Measurements from ENCODE around the gene CEBPE.
A peak's percentile ranks its signal among the peaks of the same experiment; 100 is the strongest.

CEBPE gene

GRCh38 chr14:23076785-23077408 lies 42.2 kb downstream of the CEBPE start:
- DNase-seq (ENCODE audit: low spot score), result no peak

- no peak for DNase-seq (ENCODE audit: low spot score)
Measured at GRCh38 chr14:23074906-23075305, 44.1 kb downstream of the CEBPE start.

DNA sequence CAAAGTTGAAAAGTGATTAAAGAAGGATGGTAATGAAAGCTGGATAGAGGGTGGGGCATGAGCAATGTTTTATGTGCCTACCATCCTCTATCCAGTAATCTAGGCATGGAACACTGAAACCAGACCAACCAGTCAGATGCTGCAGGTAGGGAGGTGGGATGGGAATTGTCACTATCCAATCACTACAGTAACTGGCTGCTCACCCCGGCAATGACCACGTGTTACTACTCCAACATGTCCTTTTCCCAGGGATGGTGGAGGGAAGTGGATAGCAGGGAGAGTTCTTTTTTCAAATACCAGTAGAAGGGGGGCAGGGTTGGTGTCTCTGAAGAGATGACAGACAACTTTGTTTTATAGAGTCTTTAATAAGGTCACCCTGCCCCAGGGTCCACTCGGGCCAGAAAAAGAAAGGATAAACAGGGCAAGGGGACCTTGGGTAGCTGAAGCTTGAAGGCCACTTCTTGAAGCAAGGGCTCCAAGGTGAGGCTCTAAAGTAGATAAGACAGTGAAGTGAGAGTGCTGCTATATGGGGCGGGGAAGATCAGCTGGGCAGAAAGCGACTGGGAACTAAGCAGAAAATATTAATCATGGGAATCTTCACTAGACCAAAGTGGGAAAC lies 47.0 kb downstream of the CEBPE start:
- DNase-seq (ENCODE audit: low spot score), result no peak

DNA sequence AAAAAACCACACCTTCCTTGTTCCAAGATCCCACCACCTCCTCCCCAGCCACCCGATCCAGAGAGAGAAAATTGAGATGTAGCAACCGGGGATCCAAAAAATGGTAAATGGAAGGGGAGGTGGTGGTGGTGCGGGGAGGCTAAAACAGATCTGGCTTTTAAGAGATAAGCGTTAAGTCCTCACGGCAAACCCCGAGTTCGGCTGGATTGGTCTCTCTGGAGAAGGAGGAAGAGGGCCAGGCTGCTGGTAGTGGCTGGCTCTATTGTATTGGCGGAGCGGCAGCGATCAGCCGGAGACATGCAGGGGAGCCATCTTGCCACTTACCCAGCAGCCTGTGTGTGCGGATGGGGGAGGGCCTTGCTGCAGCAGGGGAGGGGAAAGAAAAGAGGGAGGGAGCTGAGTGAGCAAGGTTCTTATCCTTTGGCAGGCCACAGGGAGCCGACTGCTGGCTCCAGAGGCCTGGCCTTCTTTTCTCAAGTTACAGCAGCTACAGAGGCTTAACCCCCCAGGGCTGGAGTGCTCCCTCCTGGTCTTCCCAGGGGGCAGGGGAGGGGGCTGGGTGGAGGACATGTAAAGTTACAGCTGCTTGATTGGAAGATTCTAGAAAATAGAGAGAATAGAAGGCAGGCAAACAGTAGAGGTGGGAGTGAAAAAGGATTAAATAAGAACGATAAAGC lies 47.7 kb downstream of the CEBPE start:
- peak; percentile 96 for DNase-seq (ENCODE audit: low spot score)

GRCh38 chr14:23070262-23071129 lies 48.6 kb downstream of the CEBPE start:
- no peak for DNase-seq (ENCODE audit: low spot score)

GRCh38 chr14:23069413-23069806 lies 49.6 kb downstream of the CEBPE start:
- no peak for DNase-seq (ENCODE audit: low spot score)

DNA sequence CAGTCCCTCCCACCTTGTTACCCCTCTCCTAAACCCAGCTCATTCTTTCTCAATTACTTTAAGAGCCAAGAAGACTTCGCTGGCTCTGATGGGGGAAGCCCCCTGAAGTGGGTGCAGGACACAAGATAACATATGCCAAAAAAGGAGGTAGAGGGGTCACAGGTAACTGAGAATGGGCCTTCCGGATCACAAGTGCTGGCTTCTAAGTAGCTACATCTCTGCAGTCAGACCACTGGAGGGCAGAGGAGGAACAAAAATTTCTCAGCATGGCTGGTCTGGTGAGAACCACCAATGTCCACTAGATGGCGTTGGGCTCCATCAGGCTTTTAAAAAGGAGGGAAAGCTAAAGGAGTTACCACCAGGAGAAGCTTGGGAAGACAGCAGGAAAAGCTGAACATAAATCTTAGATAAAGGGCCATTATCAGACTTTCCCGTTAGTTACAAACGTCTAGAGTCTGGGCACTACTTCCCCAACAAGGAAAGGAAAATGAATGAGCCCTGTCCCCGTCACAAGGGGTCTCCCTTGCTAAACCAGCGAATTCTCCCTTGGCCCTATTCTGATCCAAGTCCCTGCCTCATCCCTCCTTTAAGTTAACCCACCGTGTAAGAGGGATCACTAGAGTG lies 50.2 kb downstream of the CEBPE start:
- DNase-seq (ENCODE audit: low spot score), result peak; percentile 94

GRCh38 chr14:23067847-23068788 lies 50.9 kb downstream of the CEBPE start:
- DNase-seq (ENCODE audit: low spot score), result no peak

All from Ammon's horn (tissue), 1 donor.